Astrocyte of the spinal cord (primary cell): ENCODE results near the gene CNDP2.
"Not testable (repeated sequence)": the region's sequence is repeated elsewhere in the genome, so short reads cannot be mapped to it uniquely, and the experiment has no call there.

Source experiments
- DNase-seq: peaks from one replicate; pipeline ENCODE4 v3.0.0; 2011; ENCODE audit warnings: low read depth, low spot score
- H3K4me3 ChIP-seq: 2 replicates; pipeline ENCODE4 v1.5.1; 2011; ENCODE audit warnings: low read depth, mild to moderate bottlenecking, low read length, moderate library complexity
- CTCF ChIP-seq: IDR thresholded peaks from 2 replicates; pipeline ENCODE4 v1.5.1; 2012; ENCODE audit warnings: low read depth, mild to moderate bottlenecking, low read length, inconsistent platforms
- in situ Hi-C: cut with HindIII; loops from 2 replicates; pipeline ENCODE4 v1.10.0; 2017; ENCODE audit warnings: low sequenced_read_pairs

The CNDP2 gene

DNA sequence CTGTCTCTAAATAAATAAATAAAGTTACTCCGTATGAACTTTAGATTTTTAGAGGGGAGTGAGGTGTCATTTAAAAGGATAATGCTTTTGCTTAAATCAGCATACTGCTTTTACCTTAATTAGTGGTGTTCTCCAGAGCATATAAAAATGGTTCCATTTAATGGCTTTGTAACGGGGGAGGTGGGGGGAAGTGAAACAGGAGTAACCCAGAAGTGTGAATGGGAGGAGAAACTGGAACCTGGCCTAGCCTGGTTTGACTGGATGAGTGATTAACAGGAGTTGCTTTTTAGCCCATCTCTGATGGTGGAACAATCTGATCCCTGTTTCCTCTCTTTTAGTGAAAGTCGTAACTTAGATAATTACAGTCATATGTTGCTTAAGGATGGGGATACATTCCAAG, 1.6 kb downstream of the CNDP2 start:
- no peak for DNase-seq
- no peak overlapping the region for H3K4me3 ChIP-seq
- no peak for TF ChIP-seq CTCF
- in situ Hi-C loops: no loop called here

DNA sequence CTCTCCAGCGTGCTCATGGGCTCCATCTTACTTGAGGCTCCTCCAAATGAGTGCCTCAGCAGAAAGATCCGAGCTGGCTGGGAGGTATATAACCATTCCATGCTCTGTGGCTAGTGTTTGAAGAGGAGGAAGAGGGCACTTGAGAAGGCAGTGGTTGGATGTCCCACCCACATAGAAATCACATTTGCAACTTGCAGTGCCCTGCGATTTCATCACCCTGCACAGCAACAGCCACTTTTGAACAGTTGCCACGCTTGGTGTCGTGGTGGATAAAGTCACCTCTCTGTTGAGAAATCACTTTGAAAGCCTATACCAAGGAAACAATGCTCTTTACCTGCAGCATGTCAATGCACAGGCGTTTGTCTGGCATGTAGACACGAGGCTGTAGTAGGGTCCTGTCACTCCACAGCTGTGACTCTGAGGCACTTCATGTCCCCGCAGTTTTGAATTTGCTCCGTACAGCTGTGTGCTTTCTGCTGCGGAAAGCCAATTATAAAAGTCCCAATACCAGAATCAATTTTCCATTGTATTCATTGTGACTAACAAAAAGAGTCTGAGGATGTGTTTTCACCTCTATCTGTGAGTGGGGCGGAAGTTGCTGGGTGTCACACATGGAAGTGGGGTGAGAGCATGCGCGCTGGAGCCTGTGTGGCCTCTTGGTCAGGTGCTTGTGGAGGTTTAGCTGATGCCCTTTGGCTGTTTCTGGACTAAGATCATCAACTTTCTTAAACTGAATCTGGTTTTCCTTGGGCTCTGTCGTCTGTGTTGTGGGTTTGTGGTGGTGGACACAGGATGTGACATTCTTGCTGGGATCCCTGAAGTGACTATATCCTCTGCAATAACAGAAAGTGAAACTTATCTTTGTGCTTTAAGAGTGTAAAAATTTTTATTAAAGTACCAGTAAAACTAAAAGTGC, 2.8 kb downstream of the CNDP2 start:
- DNase-seq: no peak
- TF ChIP-seq CTCF: no peak
- in situ Hi-C loops: no loop called here
- H3K4me3 ChIP-seq: no peak overlapping the region

DNA sequence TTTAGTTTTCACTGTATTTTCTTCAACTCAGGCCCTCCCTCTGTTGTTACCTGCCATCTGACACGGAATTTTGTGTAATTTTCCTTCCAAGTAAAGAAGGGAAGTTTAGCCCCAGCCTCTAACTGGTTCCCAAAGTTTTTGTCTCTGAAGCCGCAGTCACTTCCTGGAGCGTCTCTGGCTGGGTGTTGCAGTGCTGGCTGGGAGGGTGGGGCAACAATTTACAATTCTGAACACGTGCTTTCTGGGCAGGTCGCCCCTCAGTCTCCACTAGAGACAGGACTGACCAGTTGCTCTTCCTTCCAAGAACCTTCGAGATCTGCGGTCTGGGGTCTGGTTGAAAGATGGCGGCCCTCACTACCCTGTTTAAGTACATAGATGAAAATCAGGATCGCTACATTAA, 3.5 kb downstream of the CNDP2 start:
- DNase-seq: no peak
- no peak for TF ChIP-seq CTCF
- in situ Hi-C loops: no loop called here
- no peak overlapping the region for H3K4me3 ChIP-seq

- in situ Hi-C loops: no loop called here
- no peak overlapping the region for H3K4me3 ChIP-seq
- TF ChIP-seq CTCF: no peak
- DNase-seq: no peak
Observed at GRCh38 chr18:74500372-74500771, 4.2 kb downstream of the CNDP2 start.

- in situ Hi-C loops, DNase-seq, H3K4me3 ChIP-seq: not testable (repeated sequence)
Observed at GRCh38 chr18:74500774-74501173, 4.6 kb downstream of the CNDP2 start.

DNA sequence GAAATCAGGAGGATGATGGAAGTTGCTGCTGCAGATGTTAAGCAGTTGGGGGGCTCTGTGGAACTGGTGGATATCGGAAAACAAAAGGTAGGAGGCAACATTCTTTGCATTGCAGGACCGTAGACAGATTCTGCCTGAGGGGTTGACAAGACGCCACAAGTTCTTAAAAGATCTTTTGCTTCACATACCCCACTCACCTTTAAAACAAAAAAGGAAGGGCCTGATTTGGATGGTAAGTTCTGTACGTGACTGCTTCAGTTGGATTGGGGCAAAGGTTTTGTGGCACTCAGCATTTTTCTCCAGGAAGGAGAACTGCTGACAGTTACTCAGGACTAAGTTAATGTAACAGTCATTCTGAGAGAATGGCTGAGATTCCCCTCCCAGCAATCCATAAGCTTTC, 5.2 kb downstream of the CNDP2 start:
- no peak overlapping the region for H3K4me3 ChIP-seq
- no peak for TF ChIP-seq CTCF
- DNase-seq: no peak
- in situ Hi-C loops: no loop called here

- H3K4me3 ChIP-seq: no peak overlapping the region
- no peak for DNase-seq
- in situ Hi-C loops: no loop called here
- no peak for TF ChIP-seq CTCF
Observed at GRCh38 chr18:74503137-74503536, 7.0 kb downstream of the CNDP2 start.
